Globus pallidus (tissue), 1 donor: ENCODE measurements around the gene IDUA.
A peak's percentile ranks its signal among the peaks of the same experiment; 100 is the strongest.

Experiments
- DNase-seq: peaks from one replicate; pipeline ENCODE4 v3.0.0-alpha.2; 2015; ENCODE audit warnings: low spot score

IDUA gene

GRCh38 chr4:1031956-1032795, 45.3 kb downstream of the IDUA start:
- no peak for DNase-seq

- no peak for DNase-seq
Observed at GRCh38 chr4:1032861-1033260, 46.0 kb downstream of the IDUA start.

- DNase-seq: peak; percentile 72
Observed at GRCh38 chr4:1033840-1034551, 47.2 kb downstream of the IDUA start.

- DNase-seq: peak; percentile 96
Observed at GRCh38 chr4:1035510-1035909, 48.7 kb downstream of the IDUA start.

- no peak for DNase-seq
Observed at GRCh38 chr4:1036095-1036494, 49.3 kb downstream of the IDUA start.

- no peak for DNase-seq
Observed at GRCh38 chr4:1036976-1037810, 50.3 kb downstream of the IDUA start.

- DNase-seq: no peak
Observed at GRCh38 chr4:1038948-1039492, 52.2 kb downstream of the IDUA start.

- DNase-seq: no peak
Observed at GRCh38 chr4:1039493-1040343, 52.9 kb downstream of the IDUA start.

- no peak for DNase-seq
Observed at GRCh38 chr4:1040344-1041146, 53.7 kb downstream of the IDUA start.

- DNase-seq: no peak
Observed at GRCh38 chr4:1041147-1041935, 54.5 kb downstream of the IDUA start.

- DNase-seq: no peak
Observed at GRCh38 chr4:1041936-1042330, 55.1 kb downstream of the IDUA start.

GRCh38 chr4:1042352-1043055, 55.7 kb downstream of the IDUA start:
- DNase-seq: no peak

- DNase-seq: no peak
Observed at GRCh38 chr4:1043162-1043561, 56.3 kb downstream of the IDUA start.

- DNase-seq: peak; percentile 82
Observed at GRCh38 chr4:1043651-1044468, 57.0 kb downstream of the IDUA start.

GRCh38 chr4:1044469-1045192, 57.8 kb downstream of the IDUA start:
- no peak for DNase-seq

- no peak for DNase-seq
Observed at GRCh38 chr4:1045193-1045594, 58.4 kb downstream of the IDUA start.

GRCh38 chr4:1045595-1046201, 58.9 kb downstream of the IDUA start:
- DNase-seq: no peak
